HG03045 (cell line): ENCODE results near the gene GCNT4.
"Not testable (repeated sequence)": the region's sequence is repeated elsewhere in the genome, so short reads cannot be mapped to it uniquely, and the experiment has no call there.

Experiments used
- ATAC-seq: cut with Tn5 transposase; IDR thresholded peaks from one replicate; pipeline ENCODE4 v1.9.1; 2021; ENCODE audit warnings: mild to moderate bottlenecking, moderate library complexity; ENCODE audit not compliant: unreplicated experiment

GCNT4 gene

DNA sequence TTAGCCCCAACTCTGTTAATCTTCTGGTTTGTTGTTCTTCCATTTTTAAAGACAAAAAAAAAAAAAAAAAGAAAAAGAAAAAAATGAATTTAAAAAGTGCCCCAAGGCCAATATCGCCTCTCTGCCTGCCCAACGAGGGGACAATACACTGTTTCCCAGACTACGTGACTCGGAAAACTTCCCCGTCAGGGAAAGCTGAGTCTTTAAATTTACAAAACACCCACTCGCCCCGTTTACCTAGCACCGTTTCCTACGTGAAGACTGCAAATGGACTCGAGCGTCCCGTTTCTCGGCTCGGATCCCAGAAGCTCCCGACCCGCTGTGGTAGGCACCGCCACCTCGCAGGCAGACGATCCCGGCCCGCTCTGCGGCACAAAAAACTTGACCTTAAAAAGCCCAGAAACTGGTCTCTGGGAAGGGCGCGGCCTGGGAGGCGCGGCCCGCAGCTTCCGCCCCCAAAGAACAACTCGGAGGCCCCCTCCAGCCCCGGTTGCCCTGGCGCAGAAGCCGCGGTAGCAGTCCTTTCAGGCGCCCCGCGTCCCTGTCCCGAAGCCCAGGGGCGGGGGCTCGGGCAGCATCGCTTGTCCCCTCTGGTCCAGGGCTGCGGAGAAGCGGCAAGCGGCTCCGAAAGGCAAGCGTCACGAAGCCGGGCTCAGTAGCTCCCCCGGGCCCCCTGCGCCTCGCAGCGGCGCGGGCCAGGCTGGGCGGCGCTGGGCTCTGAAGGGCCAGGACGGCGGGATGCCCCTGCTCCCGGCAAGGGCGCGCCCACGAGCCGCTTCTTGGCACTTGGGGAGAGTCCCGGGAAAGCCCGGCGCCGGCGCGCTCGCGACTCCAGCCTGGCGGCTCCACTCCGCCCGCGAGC, at the start of gene GCNT4:
TSS of gene GCNT4 (minus strand) at position 367 of the 862 bp plus-strand sequence. CDS start 22,521 bp downstream, outside the sequence.
- peak; percentile 40 for ATAC-seq

- ATAC-seq: not testable (repeated sequence)
Observed at GRCh38 chr5:75095956-75096355, 43.6 kb upstream of the GCNT4 start.

DNA sequence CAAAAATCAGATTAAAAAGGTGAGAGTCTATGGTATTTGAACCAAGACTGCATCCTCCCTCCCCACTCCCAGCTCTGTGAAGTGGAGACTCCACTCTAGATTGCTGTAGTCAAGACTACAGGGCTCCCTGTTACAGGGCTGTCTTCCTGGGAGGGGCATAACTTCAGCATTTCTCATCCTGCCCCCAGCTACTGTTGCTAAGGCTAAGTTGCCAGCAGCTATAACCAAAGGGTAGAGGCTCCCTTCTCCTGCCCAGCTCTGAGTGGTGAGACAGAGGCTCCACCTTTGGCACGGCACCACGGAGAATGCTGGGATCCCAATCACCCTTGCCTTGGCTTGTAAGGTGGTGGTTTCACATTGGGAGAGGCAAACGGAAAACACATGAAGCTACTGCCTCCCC, 39.2 kb upstream of the GCNT4 start:
- ATAC-seq: no peak

DNA sequence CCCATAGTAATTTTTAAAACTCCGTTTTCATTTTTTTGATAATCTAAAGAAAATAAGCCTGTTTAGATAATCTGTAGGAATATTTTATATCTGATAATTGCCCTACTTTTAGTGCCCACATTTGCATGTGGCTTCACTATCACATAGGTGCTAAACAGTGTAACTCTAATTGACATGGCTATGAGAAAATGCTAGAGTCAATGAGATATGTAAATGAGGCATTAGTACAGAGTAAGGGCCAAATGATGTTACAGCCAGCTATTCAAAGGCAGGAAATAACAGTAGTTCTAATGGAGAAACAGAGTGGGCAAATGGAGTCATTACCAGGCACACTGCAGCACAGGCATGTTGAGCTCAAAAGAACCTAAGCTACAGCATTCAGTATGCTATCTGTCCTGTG, 37.3 kb upstream of the GCNT4 start:
- ATAC-seq: no peak

DNA sequence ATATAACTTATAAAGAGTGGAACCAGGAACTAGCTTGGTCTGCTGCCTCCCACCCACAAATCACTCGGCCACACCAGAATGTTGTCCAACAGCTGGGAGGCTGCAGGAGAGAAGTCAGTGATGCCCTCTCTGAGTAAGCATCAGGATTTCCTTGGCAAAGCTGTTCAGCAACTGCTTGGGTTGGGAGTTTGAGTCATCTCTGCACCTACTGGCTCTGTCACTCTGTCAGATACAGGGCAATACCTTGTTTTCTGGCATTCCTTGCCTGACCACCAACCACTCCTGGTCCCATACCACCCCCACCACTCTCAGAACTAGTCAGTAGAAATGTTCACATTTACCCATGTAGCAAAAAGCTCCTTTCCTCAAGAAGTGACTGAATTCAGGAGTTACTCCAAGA, 36.8 kb upstream of the GCNT4 start:
- ATAC-seq: no peak

DNA sequence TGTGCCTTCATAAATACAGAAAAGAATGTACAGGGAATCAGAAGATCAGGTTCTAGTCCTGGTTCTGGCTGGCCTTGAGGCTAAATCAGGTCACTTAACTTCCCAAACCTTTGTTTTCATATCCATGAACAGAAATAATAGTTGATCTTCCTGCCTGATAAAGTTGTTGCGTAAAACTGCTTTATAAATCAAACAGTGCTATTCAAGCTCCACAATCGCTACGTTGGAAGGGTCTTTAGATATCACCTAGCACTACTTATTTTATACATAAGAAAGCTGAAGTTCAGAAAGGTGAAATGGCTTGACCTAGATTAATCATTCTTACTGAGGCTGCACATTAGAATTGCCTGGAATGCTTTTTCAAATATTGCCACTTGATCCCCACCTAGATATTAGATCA, 36.3 kb upstream of the GCNT4 start:
- ATAC-seq: no peak

DNA sequence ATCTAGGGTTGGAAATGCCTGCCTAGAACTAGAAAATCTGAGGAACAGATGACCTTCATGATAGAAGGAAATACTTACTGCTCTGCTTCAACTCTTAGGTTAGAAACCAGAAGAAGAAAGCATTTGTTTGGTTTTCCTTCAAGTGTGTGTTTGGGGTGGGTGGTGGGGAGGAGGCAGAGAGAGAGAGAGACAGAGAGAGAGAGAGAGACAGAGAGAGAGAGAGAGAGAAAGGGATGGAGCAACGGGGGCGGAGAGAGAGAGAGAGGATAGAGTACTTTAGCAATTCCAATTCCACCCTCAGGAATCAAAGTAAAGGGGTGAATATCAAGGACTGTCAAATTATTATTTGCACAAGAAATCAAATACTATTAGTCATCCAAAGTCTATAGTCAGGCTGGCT, 29.2 kb upstream of the GCNT4 start:
- no peak for ATAC-seq

GRCh38 chr5:75079346-75079745, 27.0 kb upstream of the GCNT4 start:
- not testable (repeated sequence) for ATAC-seq

GRCh38 chr5:75078027-75078426, 25.7 kb upstream of the GCNT4 start:
- ATAC-seq: no peak

DNA sequence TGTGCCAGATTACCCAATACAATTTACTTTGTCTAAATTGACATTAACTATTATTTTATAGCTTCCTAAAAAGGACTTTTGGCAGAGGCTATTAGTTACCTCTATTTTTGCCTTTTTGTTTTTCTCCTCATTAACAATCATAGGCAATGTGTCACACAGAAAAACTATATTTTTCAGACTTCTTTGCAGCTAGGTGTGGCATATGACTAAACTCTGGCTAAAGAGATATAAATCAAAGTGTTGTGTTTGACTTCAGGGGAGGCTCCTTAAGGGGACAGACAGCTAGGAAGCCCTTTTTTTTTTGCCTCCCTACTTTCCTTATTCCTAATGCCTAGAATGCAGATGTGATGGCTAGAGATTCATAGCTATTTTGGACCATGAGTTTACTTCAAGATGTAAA, 19.7 kb upstream of the GCNT4 start:
- ATAC-seq: no peak

- ATAC-seq: no peak
Observed at GRCh38 chr5:75071100-75071499, 18.7 kb upstream of the GCNT4 start.

GRCh38 chr5:75067434-75067833, 15.1 kb upstream of the GCNT4 start:
- no peak for ATAC-seq

DNA sequence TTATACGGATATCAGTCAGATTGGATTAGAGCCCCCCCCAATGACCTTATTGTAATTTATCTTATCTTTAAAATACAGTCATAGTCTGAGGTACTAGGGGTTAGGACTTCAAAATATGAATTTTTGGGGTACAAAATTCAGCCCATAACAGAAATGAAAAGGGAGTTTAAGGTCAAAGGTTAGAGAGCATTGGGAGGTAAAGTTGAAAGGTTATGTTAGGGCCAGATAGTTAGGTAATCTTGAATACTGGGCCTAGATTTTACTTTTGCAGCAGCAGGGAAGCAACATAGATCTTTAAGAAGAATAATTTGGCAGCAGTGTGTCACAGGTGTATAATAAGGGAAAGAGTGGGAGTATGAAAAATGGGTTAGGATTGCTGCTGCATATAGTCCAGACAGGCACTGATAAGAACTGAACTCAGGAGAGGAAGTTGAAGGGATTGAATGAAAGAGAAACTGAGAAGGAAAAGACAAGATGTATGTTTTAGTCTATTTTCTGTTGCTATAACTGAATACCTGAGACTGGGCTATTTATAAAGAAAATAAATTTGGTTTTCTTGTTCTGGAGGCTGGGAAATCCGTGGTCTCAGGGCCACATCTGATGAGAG, 10.7 kb upstream of the GCNT4 start:
- no peak for ATAC-seq

DNA sequence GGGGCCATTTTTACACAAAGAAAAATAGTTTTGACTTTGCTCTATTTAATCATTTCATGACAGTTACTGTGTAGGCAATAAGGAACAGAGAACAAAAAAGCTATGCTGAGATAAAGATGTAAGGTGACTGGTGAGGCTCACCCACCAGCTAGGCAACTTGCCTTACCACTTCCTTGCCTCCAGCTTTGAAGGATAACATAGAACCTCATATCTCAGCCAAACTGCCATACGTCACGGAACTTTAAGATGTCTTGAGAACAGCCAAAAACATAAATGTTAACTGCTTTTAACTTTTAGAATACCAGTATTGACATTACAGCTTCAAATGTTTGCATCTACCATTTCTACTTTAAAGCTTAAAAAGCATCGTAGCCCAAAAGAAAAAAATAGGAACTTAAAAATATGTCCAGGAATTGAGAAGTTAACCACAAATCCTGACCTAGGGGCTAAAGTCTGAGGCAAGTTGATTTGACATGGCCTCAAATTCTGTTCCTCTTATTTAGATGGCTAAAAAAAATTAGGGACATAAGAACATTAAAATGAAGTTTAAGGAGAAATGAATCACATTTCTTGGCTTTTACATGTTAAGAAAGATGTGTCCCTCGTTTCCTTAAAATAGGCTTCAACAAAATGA, 7.7 kb upstream of the GCNT4 start:
- ATAC-seq: no peak

DNA sequence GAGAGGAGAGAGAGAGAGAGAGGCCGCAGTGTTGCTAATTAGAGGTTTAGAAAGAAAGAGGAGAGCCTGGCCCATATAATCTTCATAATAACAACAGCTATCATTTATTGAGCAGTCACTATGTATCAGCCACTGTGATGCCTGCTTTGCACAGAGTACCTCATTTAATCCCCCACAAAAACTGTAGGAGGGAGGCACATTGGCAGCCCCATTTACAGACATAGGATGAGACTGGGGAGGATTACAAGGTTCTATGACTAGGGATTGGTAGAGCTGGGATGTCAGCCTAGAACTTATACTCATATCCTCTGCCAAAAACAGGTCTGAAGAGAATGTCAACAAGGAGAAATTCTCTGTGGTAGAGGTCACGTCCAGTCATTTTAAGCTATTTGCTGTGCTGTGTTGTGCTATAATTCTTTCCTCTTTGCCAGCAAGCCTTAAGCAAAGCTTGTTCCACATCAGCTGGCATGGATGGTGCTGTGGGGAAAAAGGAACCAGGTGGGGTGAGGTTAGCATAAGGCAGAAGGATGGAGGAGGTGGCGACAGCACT, 6.7 kb upstream of the GCNT4 start:
- ATAC-seq: no peak

GRCh38 chr5:75057561-75057960, 5.2 kb upstream of the GCNT4 start:
- no peak for ATAC-seq

GRCh38 chr5:75055727-75056144, 3.4 kb upstream of the GCNT4 start:
- ATAC-seq: no peak

- ATAC-seq: no peak
Observed at GRCh38 chr5:75054134-75054930, 2.0 kb upstream of the GCNT4 start.

- peak; percentile 29 for ATAC-seq
Observed at GRCh38 chr5:75053304-75054133, 1.2 kb upstream of the GCNT4 start.

- no peak for ATAC-seq
Observed at GRCh38 chr5:75053054-75053303, 621 bp upstream of the GCNT4 start.
